Breast epithelium (tissue), 4 donors: ENCODE results near the gene KIF26B. TPM values are rescaled to one million over a fixed set of nuclear protein-coding genes. Genes with fewer than 3 reads are reported as not detected.

Source experiments
- DNase-seq, 2 donors: peaks; one replicate each; pipeline ENCODE4 v3.0.0-alpha.2; 2019; ENCODE audit warnings: low spot score in 2 of 2
- H3K27ac ChIP-seq, 2 donors: fragments of 200-600 bp; sonication (generic) in 1 of 2; one replicate each; pipeline ENCODE4 v1.5.1; 2016 to 2019; ENCODE audit warnings: mild to moderate bottlenecking in 1 of 2
- H3K27me3 ChIP-seq, 2 donors: fragments of 200-600 bp; sonication (generic) in 1 of 2; one replicate each; pipeline versions ENCODE4 v1.5.1 to v1.6.0; 2017 to 2019; ENCODE audit warnings: control low read depth in 1 of 2, mild to moderate bottlenecking in 1 of 2
- H3K36me3 ChIP-seq: fragments of 200-600 bp; one replicate; pipeline ENCODE4 v1.5.1; 2019
- H3K4me1 ChIP-seq, 2 donors: fragments of 200-600 bp; sonication (generic); one replicate each; pipeline ENCODE4 v1.5.1; 2016 to 2019; ENCODE audit warnings: control low read depth in 1 of 2
- H3K4me3 ChIP-seq, 3 donors: fragments of 200-600 bp; sonication (generic); 1 replicate in 2 of 3; 2 replicates in 1 of 3; pipeline ENCODE4 v1.5.1; 2016 to 2019; ENCODE audit warnings: mild to moderate bottlenecking in 3 of 3, moderate library complexity in 2 of 3
- H3K9me3 ChIP-seq, 2 donors: fragments of 200-600 bp; sonication (generic) in 1 of 2; one replicate each; pipeline ENCODE4 v1.5.1; 2016 to 2019; ENCODE audit warnings: control low read depth in 1 of 2
- CTCF ChIP-seq, 3 donors: fragments of 450-650 bp; IDR thresholded peaks; one replicate each; pipeline ENCODE4 v1.5.1; 2016 to 2017; ENCODE audit warnings: antibody characterized with exemption in 3 of 3, mild to moderate bottlenecking in 3 of 3, moderate library complexity in 3 of 3
- POLR2A ChIP-seq: fragments of 450-650 bp; IDR thresholded peaks from one replicate; pipeline ENCODE4 v1.6.1; 2016; ENCODE audit warnings: antibody characterized with exemption, mild to moderate bottlenecking, moderate library complexity
- POLR2AphosphoS5 ChIP-seq, 3 donors: sonication (generic); formaldehyde crosslinking; IDR thresholded peaks; one replicate each; pipeline ENCODE4 v1.6.1; 2017; ENCODE audit warnings: antibody characterized with exemption in 3 of 3
- intact Hi-C: fragments of 100-400 bp; cut with DNase I; formaldehyde crosslinking; loops from one replicate; pipeline ENCODE4 v1.15.1; 2023; ENCODE audit warnings: low total_unique reads
- total RNA-seq, 3 donors: library from RNA; depleted of rRNA; stranded (reverse); fragments of >200 nt; gene quantifications; one replicate each; pipeline ENCODE4 v1.1.0, GENCODE V29; 2016

KIF26B gene
- total RNA-seq, 3 donors from 2014 or later, result 0.32 to 1.0 (median 0.33) TPM

GRCh38 chr1:245183429-245183828, 28.6 kb downstream of the KIF26B start:
- DNase-seq, result no peak
- Histone ChIP-seq H3K4me3 (no peak overlapping the region), H3K4me1 (no peaks in the 10 kb centered on the region), H3K36me3 (no peaks in the 10 kb centered on the region), H3K27me3 (no peaks in the 10 kb centered on the region), H3K9me3 (no peaks in the 10 kb centered on the region), H3K27ac (no peak overlapping the region)
- no peak for TF ChIP-seq CTCF (IDR thresholded peaks at IDR 0.05)
- TF ChIP-seq POLR2A, result no peak
- no peak for TF ChIP-seq POLR2AphosphoS5 (IDR thresholded peaks at IDR 0.05)
- intact Hi-C loops, result no loop called here

GRCh38 chr1:245184779-245185178, 30.0 kb downstream of the KIF26B start:
- Histone ChIP-seq H3K36me3 (no peaks in the 10 kb centered on the region), H3K27ac (no peak overlapping the region), H3K9me3 (no peaks in the 10 kb centered on the region), H3K4me3 (no peak overlapping the region), H3K4me1 (no peaks in the 10 kb centered on the region), H3K27me3 (no peaks in the 10 kb centered on the region)
- no peak for TF ChIP-seq POLR2AphosphoS5 (IDR thresholded peaks at IDR 0.05)
- TF ChIP-seq POLR2A, result no peak
- no peak for DNase-seq
- intact Hi-C loops, result no loop called here

- no peak for TF ChIP-seq POLR2AphosphoS5 (IDR thresholded peaks at IDR 0.05)
- no peak for TF ChIP-seq POLR2A
- no peak for TF ChIP-seq CTCF (IDR thresholded peaks at IDR 0.05)
- no peaks in the 10 kb centered on the region for H3K27me3 ChIP-seq
- no peaks in the 10 kb centered on the region for H3K9me3 ChIP-seq
- H3K4me1 ChIP-seq, result no peaks in the 10 kb centered on the region
- no peaks in the 10 kb centered on the region for H3K36me3 ChIP-seq
- DNase-seq, result no peak
- no peak overlapping the region for H3K27ac ChIP-seq
- intact Hi-C loops, result no loop called here
- no peak overlapping the region for H3K4me3 ChIP-seq
Observed at GRCh38 chr1:245188403-245188802, 33.6 kb downstream of the KIF26B start.

- H3K4me3 ChIP-seq, result no peak overlapping the region
- H3K9me3 ChIP-seq, result no peaks in the 10 kb centered on the region
- intact Hi-C loops, result no loop called here
- TF ChIP-seq POLR2AphosphoS5 (IDR thresholded peaks at IDR 0.05) (no peak), CTCF (IDR thresholded peaks at IDR 0.05) (no peak), POLR2A (no peak)
- H3K27me3 ChIP-seq, result no peaks in the 10 kb centered on the region
- H3K36me3 ChIP-seq, result no peaks in the 10 kb centered on the region
- H3K4me1 ChIP-seq, result no peaks in the 10 kb centered on the region
- DNase-seq, result no peak
- H3K27ac ChIP-seq, result no peak overlapping the region
Observed at GRCh38 chr1:245195398-245195797, 40.6 kb downstream of the KIF26B start.

- intact Hi-C loops, result no loop called here
Observed at GRCh38 chr1:245197121-245197520, 42.3 kb downstream of the KIF26B start.

More at GRCh38 chr1:245197121-245197520, 42.3 kb downstream of the KIF26B start:
- TF ChIP-seq POLR2AphosphoS5 (IDR thresholded peaks at IDR 0.05) (no peak), CTCF (IDR thresholded peaks at IDR 0.05) (no peak), POLR2A (no peak)
- Histone ChIP-seq H3K36me3 (no peaks in the 10 kb centered on the region), H3K4me1 (no peaks in the 10 kb centered on the region), H3K9me3 (no peaks in the 10 kb centered on the region), H3K4me3 (no peak overlapping the region), H3K27me3 (no peaks in the 10 kb centered on the region), H3K27ac (no peak overlapping the region)
- DNase-seq, result no peak
